K562 (cell line): Measurements from ENCODE around the gene LRP2. TPM values are rescaled to one million over a fixed set of nuclear protein-coding genes. Genes with fewer than 3 reads are reported as not detected.
A peak's percentile ranks its signal among the peaks of the same experiment; 100 is the strongest.

Experiments
- CBFA2T2 ChIP-seq: fragments of 450-650 bp; conservative IDR thresholded peaks from 2 replicates; pipeline ENCODE4 v1.6.1; 2017; ENCODE audit warnings: mild to moderate bottlenecking
- ERF ChIP-seq: fragments of 450-650 bp; formaldehyde crosslinking; IDR thresholded peaks from 2 replicates; pipeline ENCODE4 v1.4.0; 2020; ENCODE audit warnings: mild to moderate bottlenecking, mixed read lengths
- FOXA3 ChIP-seq, 2 experiments: fragments of 450-650 bp in 1 of 2; sonication (generic) in 1 of 2; formaldehyde crosslinking; IDR thresholded peaks in 1 of 2; conservative IDR thresholded peaks in 1 of 2; 2 replicates each; pipeline versions ENCODE4 v1.4.0 to v1.8.0; 2020 to 2022; ENCODE audit warnings: mild to moderate bottlenecking in 2 of 2, missing genetic modification reagents in 1 of 2
- FOXP1 ChIP-seq: sonication (generic); formaldehyde crosslinking; IDR thresholded peaks from 2 replicates; pipeline ENCODE4 v1.8.0; 2022; ENCODE audit warnings: mild to moderate bottlenecking, missing genetic modification reagents
- MEF2A ChIP-seq: IDR thresholded peaks from 2 replicates; pipeline ENCODE4 v1.6.1; 2011; ENCODE audit warnings: low read depth, mild to moderate bottlenecking, low read length, moderate library complexity; ENCODE audit not compliant: control insufficient read depth
- RAD51 ChIP-seq: fragments of 450-650 bp; IDR thresholded peaks from 2 replicates; pipeline ENCODE4 v1.7.1; 2016; ENCODE audit warnings: low read depth, mild to moderate bottlenecking, borderline replicate concordance
- RBM25 ChIP-seq: fragments of 200-400 bp; formaldehyde crosslinking; IDR thresholded peaks from 2 replicates; pipeline ENCODE4 v1.6.1; 2018; ENCODE audit warnings: low read length, low read depth, moderate library complexity; ENCODE audit not compliant: severe bottlenecking
- USF1 ChIP-seq: sonication (generic); formaldehyde crosslinking; IDR thresholded peaks from 2 replicates; pipeline ENCODE4 v1.9.0; 2022; ENCODE audit warnings: mild to moderate bottlenecking, missing genetic modification reagents
- ZBTB26 ChIP-seq: fragments of 450-650 bp; formaldehyde crosslinking; IDR thresholded peaks from 2 replicates; pipeline ENCODE4 v1.4.0; 2022; ENCODE audit warnings: missing genetic modification characterization
- ZFPM2 ChIP-seq: fragments of 250-450 bp; sonication (Bioruptor Pico); IDR thresholded peaks from 2 replicates; pipeline ENCODE4 v1.5.1; 2022; ENCODE audit warnings: mild to moderate bottlenecking
- ZNF165 ChIP-seq: fragments of 250-450 bp; sonication (Bioruptor Pico); IDR thresholded peaks from 2 replicates; pipeline ENCODE4 v1.4.0; 2020; ENCODE audit warnings: borderline replicate concordance
- ZNF232 ChIP-seq: sonication (generic); formaldehyde crosslinking; IDR thresholded peaks from 2 replicates; pipeline ENCODE4 v1.8.0; 2022; ENCODE audit warnings: mild to moderate bottlenecking, missing genetic modification reagents
- ZNF589 ChIP-seq: fragments of 200-800 bp; sonication (Bioruptor generic); IDR thresholded peaks from 2 replicates; pipeline ENCODE4 v1.6.1; 2016; ENCODE audit warnings: low read depth, missing genetic modification characterization, missing compliant biosample characterization
- ZNF609 ChIP-seq: sonication (generic); formaldehyde crosslinking; IDR thresholded peaks from 2 replicates; pipeline ENCODE4 v1.8.1; 2023; ENCODE audit warnings: missing genetic modification reagents, mild to moderate bottlenecking, borderline replicate concordance
- polyA plus RNA-seq, 8 experiments: library from polyadenylated mRNA; depleted of rRNA in 4 of 8; stranded (reverse) in 5 of 8; unstranded in 3 of 8; fragments of >200 nt; fragmentation: Nextera tagmentation in 2 of 8; fragmentation: Illumina TruSeq in 1 of 8; extraction: Ambion mirVana in 2 of 8; extraction: Trizol in 1 of 8; gene quantifications; 2 replicates each; pipeline versions ENCODE4 v1.2.1 to v1.2.3, GENCODE V29; 2011 to 2014; ENCODE audit warnings: inconsistent platforms in 1 of 8, missing spikeins in 1 of 8
- total RNA-seq, 7 experiments: library from RNA; depleted of rRNA in 6 of 7; stranded (reverse); fragments of >200 nt in 6 of 7; fragmentation: Illumina TruSeq in 2 of 7; extraction: Trizol in 2 of 7; gene quantifications; 2 replicates each; pipeline versions ENCODE4 v1.2.1 to v1.2.3, GENCODE V29; 2011 to 2021; ENCODE audit warnings: low replicate concordance in 1 of 7
- TF ChIP-seq, protein P1 (sequence below): IDR thresholded peaks from 2 replicates; pipeline ENCODE4 v1.6.1; 2011; ENCODE audit not compliant: insufficient read length; ENCODE audit errors: extremely low read depth
- TF ChIP-seq, protein P2 (sequence below): fragments of 450-650 bp; formaldehyde crosslinking; IDR thresholded peaks from 2 replicates; pipeline ENCODE4 v1.4.0; 2020; ENCODE audit warnings: mild to moderate bottlenecking, mixed read lengths
- TF ChIP-seq, protein P3 (sequence below): fragments of 250-450 bp; sonication (Bioruptor Pico); IDR thresholded peaks from 2 replicates; pipeline ENCODE4 v1.6.1; 2021; ENCODE audit warnings: mild to moderate bottlenecking
- TF ChIP-seq, protein P4 (sequence below): sonication (generic); formaldehyde crosslinking; IDR thresholded peaks from 2 replicates; pipeline ENCODE4 v1.8.0; 2022; ENCODE audit warnings: missing genetic modification reagents, mild to moderate bottlenecking, borderline replicate concordance

LRP2 gene
- total and polyA plus RNA-seq, 9 of the 15 experiments (the other 6 are each of a cell fraction or from before 2014, with no cell fraction given), result 0.04 to 0.18 (median 0.11) TPM; not detected in 1

DNA sequence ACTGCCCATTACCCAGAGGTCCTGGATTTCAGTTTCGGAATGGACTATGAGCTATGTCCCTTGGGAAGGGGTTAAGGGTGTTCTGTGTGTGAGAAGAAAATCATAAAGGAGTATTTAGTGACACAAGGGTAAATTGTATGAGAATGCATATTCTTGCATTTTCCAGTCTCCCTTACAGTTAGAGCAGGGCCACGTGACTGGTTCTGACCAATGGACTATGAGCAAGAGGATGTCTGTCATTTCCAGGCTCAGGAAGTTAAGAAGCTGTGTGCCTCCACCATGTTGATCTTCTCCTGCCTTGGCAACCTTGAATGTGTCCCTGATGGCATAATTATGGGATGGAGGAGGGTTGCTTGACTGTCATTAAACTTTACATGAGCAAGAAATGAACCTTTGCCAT, 198.0 kb downstream of the LRP2 start (continued):
- TF ChIP-seq, protein P1, sequence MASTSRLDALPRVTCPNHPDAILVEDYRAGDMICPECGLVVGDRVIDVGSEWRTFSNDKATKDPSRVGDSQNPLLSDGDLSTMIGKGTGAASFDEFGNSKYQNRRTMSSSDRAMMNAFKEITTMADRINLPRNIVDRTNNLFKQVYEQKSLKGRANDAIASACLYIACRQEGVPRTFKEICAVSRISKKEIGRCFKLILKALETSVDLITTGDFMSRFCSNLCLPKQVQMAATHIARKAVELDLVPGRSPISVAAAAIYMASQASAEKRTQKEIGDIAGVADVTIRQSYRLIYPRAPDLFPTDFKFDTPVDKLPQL, result no peak
- TF ChIP-seq ERF (CRISPR knock-in tag), result no peak
- TF ChIP-seq ZNF232 (CRISPR knock-in tag), result no peak
- no peak for TF ChIP-seq ZNF165 (CRISPR knock-in tag)
- TF ChIP-seq, protein P2, sequence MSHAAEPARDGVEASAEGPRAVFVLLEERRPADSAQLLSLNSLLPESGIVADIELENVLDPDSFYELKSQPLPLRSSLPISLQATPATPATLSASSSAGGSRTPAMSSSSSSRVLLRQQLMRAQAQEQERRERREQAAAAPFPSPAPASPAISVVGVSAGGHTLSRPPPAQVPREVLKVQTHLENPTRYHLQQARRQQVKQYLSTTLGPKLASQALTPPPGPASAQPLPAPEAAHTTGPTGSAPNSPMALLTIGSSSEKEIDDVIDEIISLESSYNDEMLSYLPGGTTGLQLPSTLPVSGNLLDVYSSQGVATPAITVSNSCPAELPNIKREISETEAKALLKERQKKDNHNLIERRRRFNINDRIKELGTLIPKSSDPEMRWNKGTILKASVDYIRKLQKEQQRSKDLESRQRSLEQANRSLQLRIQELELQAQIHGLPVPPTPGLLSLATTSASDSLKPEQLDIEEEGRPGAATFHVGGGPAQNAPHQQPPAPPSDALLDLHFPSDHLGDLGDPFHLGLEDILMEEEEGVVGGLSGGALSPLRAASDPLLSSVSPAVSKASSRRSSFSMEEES (CRISPR knock-in tag), result peak; percentile 66
- no peak for TF ChIP-seq FOXP1
- TF ChIP-seq, protein P3, sequence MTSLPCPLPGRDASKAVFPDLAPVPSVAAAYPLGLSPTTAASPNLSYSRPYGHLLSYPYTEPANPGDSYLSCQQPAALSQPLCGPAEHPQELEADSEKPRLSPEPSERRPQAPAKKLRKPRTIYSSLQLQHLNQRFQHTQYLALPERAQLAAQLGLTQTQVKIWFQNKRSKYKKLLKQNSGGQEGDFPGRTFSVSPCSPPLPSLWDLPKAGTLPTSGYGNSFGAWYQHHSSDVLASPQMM (CRISPR knock-in tag), result no peak
- TF ChIP-seq ZNF609, result no peak
- peak; percentile 36 for TF ChIP-seq CBFA2T2
- TF ChIP-seq FOXA3 (CRISPR knock-in tag; conservative IDR thresholded peaks at IDR 0.05 in 1 of 2, IDR thresholded peaks at IDR 0.05 in 1 of 2), result no peak
- no peak for TF ChIP-seq ZFPM2 (CRISPR knock-in tag)
- TF ChIP-seq, protein P4, sequence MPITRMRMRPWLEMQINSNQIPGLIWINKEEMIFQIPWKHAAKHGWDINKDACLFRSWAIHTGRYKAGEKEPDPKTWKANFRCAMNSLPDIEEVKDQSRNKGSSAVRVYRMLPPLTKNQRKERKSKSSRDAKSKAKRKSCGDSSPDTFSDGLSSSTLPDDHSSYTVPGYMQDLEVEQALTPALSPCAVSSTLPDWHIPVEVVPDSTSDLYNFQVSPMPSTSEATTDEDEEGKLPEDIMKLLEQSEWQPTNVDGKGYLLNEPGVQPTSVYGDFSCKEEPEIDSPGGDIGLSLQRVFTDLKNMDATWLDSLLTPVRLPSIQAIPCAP, result no peak
- TF ChIP-seq RBM25, result peak; percentile 46
- TF ChIP-seq MEF2A, result no peak
- TF ChIP-seq ZNF589 (CRISPR knock-in tag), result no peak
- TF ChIP-seq USF1 (CRISPR knock-in tag), result peak; percentile 95
- TF ChIP-seq RAD51, result peak; percentile 88
- TF ChIP-seq ZBTB26 (CRISPR knock-in tag), result no peak
